NCI-H524 treated with DMSO at 0.1 percent for 48 hours (cell line): ENCODE measurements around the gene FUBP1.
"Not testable (repeated sequence)": the region's sequence is repeated elsewhere in the genome, so short reads cannot be mapped to it uniquely, and the experiment has no call there.

Experiments
- DNase-seq: peaks from one replicate; lab custom pipeline; 2025; lab: John Stamatoyannopoulos, UW

FUBP1 gene

GRCh38 chr1:77978969-77979876 lies at the start of gene FUBP1:
TSS of gene FUBP1 (minus strand) at chr1:77979072. CDS start at chr1:77979004, 68 bp downstream.
- DNase-seq: peak; percentile 94

- not testable (repeated sequence) for DNase-seq
Observed at GRCh38 chr1:78021134-78021533, 42.3 kb upstream of the FUBP1 start.

GRCh38 chr1:78019024-78019423 lies 40.2 kb upstream of the FUBP1 start:
- DNase-seq: no peak

- no peak for DNase-seq
Observed at GRCh38 chr1:78015148-78015547, 36.3 kb upstream of the FUBP1 start.

GRCh38 chr1:78011050-78011449 lies 32.2 kb upstream of the FUBP1 start:
- no peak for DNase-seq

- no peak for DNase-seq
Observed at GRCh38 chr1:78009836-78010235, 31.0 kb upstream of the FUBP1 start.

- DNase-seq: no peak
Observed at GRCh38 chr1:78009276-78009675, 30.4 kb upstream of the FUBP1 start.

GRCh38 chr1:78007677-78008341 lies 28.9 kb upstream of the FUBP1 start:
- no peak for DNase-seq

- no peak for DNase-seq
Observed at GRCh38 chr1:78006521-78006920, 27.6 kb upstream of the FUBP1 start.

- no peak for DNase-seq
Observed at GRCh38 chr1:78005755-78006154, 26.9 kb upstream of the FUBP1 start.

- no peak for DNase-seq
Observed at GRCh38 chr1:78005448-78005722, 26.5 kb upstream of the FUBP1 start.

- DNase-seq: peak; percentile 62
Observed at GRCh38 chr1:78004719-78005447, 26.0 kb upstream of the FUBP1 start, which contains the start of gene DNAJB4. TSS of gene DNAJB4 (plus strand) at chr1:78004939. CDS start at chr1:78005111, 172 bp downstream.

GRCh38 chr1:78003882-78004718 lies 25.2 kb upstream of the FUBP1 start:
- DNase-seq: peak; percentile 16

- DNase-seq: no peak
Observed at GRCh38 chr1:78003070-78003746, 24.3 kb upstream of the FUBP1 start.

GRCh38 chr1:78000536-78000935 lies 21.7 kb upstream of the FUBP1 start:
- DNase-seq: not testable (repeated sequence)

- DNase-seq: no peak
Observed at GRCh38 chr1:77996734-77997133, 17.9 kb upstream of the FUBP1 start.

GRCh38 chr1:77994117-77994705 lies 15.3 kb upstream of the FUBP1 start:
- DNase-seq: no peak

- no peak for DNase-seq
Observed at GRCh38 chr1:77991638-77992037, 12.8 kb upstream of the FUBP1 start.

- no peak for DNase-seq
Observed at GRCh38 chr1:77990629-77991204, 11.8 kb upstream of the FUBP1 start.

- no peak for DNase-seq
Observed at GRCh38 chr1:77989744-77990143, 10.9 kb upstream of the FUBP1 start.
